CD4-positive, alpha-beta T cell treated with Interferon gamma for 1 hour (primary cell): ENCODE results near the gene SLC25A11.

Source experiments
- DNase-seq: peaks from one replicate; pipeline ENCODE4 v3.0.0-alpha.2; 2020

The SLC25A11 gene

GRCh38 chr17:4965311-4965986, 25.6 kb upstream of the SLC25A11 start:
- no peak for DNase-seq

- DNase-seq, result no peak
Measured at GRCh38 chr17:4960279-4960922, 20.6 kb upstream of the SLC25A11 start.

GRCh38 chr17:4959261-4959965, 19.6 kb upstream of the SLC25A11 start:
- DNase-seq, result no peak

DNA sequence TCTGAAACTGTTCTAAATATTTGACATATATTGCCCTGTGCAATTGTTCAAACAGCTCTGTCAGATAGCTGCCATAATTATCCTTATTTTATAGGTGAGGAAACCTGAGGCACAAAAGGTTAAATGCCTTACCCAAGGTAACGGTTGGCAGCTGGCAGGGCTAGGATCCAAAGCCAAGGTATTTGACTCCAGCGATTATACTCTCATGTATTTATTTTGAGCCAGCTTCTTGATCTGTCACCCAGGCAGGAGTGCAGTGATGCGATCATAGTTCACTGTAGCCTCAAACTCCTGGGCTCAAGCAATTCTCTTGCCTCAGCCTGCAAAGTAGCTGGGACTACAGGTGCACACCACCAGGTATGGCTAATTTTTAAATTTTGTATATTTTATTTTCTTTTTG, 18.3 kb upstream of the SLC25A11 start:
- DNase-seq, result no peak

GRCh38 chr17:4956493-4957061, 16.7 kb upstream of the SLC25A11 start:
- DNase-seq, result no peak

- no peak for DNase-seq
Measured at GRCh38 chr17:4955091-4955490, 15.2 kb upstream of the SLC25A11 start.

DNA sequence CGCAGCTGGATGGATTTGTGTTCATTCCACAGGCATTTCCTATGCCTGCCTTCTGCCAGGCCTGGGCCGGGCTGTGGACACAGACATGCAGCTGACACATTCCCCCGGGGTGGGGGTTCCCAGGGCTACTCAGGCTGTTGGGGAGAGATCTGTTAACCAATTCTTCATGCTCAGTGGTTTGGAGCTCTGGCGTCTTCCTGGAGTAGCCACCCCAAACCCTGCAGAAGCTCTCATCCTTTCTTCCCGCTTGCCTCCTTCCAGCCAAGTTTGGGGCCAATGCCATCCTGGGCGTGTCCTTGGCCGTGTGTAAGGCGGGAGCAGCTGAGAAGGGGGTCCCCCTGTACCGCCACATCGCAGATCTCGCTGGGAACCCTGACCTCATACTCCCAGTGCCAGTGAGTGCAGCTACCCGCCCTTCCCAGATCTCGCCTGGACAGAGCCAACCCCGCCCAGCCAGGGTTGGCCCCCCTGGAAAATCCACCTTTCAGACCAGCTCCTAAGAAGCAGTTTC, 13.7 kb upstream of the SLC25A11 start:
- DNase-seq, result no peak

- no peak for DNase-seq
Measured at GRCh38 chr17:4951486-4951885, 11.6 kb upstream of the SLC25A11 start.

- DNase-seq, result no peak
Measured at GRCh38 chr17:4950746-4951204, 10.9 kb upstream of the SLC25A11 start, which contains the start of gene ENO3. Gene ENO3, plus strand, starts transcription at chr17:4951119. Its CDS starts 711 bp downstream, at chr17:4951830.

DNA sequence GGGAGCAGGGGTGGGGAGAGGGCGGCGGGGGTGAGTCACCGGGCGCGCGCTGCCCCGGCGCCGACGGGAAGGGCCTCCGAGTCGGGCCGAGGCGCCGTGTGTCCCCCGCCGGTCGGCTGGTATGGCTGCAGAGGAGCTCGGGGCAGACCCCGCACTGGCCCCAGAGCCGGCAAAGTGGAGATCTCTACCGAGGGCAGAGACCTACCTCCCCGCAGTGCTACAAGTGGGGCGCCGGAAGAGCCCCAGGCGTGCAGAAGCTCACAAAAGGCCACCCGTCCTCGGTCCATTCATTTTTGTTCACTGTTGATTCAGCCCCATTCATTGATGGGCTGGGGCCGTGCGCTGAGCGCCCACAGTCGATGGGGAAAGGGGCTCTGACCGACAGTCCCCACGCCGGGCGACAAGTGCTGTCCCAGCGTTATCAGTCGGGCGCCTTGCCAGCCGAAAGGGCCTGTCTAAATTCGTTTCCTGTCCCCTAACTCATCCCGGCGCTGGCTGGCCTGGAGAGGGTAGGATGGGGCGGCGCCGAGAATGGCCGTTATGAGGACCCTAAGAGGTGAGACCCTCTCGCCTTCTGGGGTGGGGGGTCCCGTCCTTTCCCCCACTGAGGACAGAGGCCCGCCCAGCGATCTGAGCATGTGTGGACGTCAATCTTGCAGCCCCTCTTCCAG, 10.4 kb upstream of the SLC25A11 start:
- no peak for DNase-seq

DNA sequence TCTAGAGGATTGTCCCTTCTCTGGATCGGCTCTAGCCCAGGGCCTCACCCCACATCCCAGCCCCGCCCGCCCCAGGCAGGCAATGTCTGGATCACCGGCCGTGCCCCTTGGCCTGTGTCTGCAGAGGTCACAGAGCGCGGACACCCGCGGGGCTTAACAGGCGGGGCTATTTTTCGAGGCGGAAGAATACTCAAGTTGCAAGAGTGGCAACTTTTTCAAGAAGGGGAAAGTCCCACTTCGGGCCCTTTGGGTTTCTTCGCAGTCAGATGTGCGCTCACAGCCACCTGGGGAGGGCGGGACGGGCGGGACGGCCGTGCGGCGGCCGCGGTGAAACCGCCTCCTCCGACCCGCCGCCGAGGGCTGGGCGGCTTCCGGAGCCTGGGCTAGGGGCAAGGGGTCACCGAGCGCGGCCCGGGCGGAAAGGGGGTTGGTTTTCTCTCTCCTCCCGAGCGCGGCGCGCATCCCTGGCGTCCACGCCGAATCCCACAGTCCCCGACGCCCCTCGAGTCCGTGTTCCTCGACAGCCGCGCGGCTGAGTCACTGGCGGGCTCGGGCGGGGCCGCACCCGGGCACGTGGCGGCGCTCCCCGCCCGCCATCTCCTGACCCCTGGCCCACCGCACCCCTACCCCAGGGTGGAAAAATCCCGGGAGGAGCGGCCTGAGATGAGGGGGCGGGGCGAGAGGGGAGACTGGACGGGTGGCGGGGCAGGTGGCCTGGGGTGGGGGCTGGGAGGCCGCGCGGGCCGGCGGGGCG, 9.7 kb upstream of the SLC25A11 start:
- peak; percentile 84 for DNase-seq

- peak; percentile 82 for DNase-seq
Measured at GRCh38 chr17:4948931-4949320, 9.1 kb upstream of the SLC25A11 start.

- peak; percentile 92 for DNase-seq
Measured at GRCh38 chr17:4948166-4948930, 8.5 kb upstream of the SLC25A11 start, which contains the start of gene PFN1. Gene PFN1, minus strand, starts transcription at chr17:4948530. Its CDS starts 136 bp downstream, at chr17:4948394.

DNA sequence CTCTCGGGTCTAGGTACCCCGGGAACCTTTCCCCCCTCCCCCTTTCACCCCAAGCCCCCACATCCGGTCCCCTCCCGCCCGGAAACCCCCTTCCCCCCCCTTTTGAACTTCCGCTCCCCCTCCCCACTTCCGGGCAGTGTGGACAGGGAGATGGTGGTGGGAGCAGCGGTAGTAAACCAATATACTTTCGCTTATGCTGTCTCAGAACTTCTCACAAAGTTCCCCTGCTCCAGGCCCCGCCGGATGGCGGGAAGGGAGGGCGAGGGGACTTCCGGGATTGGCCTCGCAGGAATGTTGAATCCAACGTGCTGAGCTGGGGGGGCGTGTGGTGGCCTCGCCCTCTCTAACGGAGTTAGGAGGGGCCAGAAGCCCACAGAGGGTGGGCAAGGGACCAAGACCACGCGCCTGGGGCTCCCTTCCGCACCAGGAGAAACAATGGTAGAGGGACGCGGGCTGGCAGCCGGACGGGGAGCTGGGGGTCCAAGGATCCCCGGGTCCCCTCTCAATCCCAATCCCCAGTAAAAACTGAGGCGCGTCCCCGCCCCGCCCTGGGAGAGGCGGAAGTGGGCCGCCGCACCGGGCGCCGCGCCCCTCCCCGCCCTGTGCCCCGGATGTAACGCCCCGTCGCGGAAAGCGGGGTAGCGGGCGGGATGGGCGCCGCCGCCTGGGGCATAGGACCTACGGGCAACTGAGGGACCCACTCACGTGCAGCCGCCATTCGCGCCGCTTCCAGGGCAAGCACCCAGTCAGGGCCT, 7.7 kb upstream of the SLC25A11 start:
- peak; percentile 58 for DNase-seq

DNA sequence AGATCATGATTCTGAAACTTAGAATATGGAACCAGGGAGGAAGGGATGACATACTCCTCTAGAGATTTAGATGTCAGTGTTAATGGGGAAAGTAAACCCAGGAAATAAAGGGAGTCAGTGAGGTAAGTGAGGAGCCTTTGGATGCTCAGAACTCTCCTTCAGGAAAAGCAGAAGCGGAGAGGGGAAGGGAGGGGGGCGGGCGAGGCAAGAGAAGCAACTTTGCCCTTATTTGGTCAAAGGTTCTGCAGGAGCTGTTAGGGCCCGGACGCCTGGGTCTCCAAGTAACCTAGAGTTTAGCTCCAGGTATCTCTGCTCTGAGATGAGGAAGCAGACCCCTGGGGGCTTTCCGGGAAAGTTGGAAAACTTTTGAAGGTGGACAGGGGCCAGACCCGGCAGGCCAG, 7.2 kb upstream of the SLC25A11 start:
- no peak for DNase-seq

DNA sequence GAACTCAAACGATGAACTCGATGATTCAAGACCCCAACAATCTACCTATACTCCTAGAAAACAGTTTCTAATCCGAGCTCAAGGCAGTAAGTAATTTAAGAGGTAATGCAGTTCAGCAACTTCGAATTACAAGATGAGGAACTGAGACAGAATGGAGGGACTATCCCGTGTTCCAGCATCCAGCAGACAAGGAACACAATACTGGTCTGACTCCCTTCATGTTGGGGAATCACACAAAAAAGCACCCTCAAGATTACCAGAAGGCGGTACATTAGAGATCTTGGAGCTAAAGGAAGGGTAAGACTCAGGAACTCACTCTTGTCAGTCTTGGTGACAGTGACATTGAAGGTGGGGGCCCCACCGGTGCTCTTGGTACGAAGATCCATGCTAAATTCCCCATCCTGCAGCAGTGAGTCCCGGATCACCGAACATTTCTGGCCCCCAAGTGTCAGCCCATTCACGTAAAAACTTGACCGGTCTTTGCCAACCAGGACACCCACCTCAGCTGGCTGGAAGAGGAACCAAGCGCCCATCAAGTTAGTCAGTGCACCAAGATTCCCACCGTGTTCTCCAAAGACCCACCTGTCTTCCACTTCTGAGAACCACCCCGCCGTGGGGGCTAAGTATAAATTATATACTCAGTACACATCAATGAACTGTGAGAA, 6.6 kb upstream of the SLC25A11 start:
- DNase-seq, result no peak

DNA sequence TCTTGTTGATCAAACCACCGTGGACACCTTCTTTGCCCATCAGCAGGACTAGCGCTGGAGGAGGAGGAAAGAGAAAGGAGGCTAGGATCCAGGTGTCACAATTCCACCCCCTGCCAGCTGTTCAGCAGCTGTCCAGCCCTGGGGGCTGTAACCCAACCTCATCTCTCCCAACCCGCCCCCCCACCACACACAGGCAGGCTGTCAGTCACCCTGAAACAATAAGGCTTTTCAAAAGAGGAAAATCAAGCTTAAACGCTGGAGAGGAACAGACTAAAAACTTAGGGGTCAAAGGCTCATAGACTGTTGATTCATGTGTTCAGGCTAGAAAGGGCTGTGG, 6.1 kb upstream of the SLC25A11 start:
- no peak for DNase-seq

GRCh38 chr17:4945176-4945943, 5.5 kb upstream of the SLC25A11 start:
- DNase-seq, result peak; percentile 76

GRCh38 chr17:4944554-4945175, 4.8 kb upstream of the SLC25A11 start:
- DNase-seq, result no peak
